BLaER1 treated with 17β-estradiol and CSF1 and Interleukin-3, amounts not matched to agents 10 nM and 100 nM (cell line): ENCODE measurements around the gene TM9SF4.

ENCODE experiments used
- H3K27ac ChIP-seq, 11 experiments: shearing (Covaris generic); formaldehyde crosslinking; 2 replicates each; pipeline ENCODE4 v1.8.1; 2022
- H3K27me3 ChIP-seq, 11 experiments: shearing (Covaris generic); formaldehyde crosslinking; 2 replicates each; pipeline ENCODE4 v1.8.1; 2022
- H3K36me3 ChIP-seq, 11 experiments: shearing (Covaris generic); formaldehyde crosslinking; 2 replicates each; pipeline ENCODE4 v1.8.1; 2022
- H3K4me1 ChIP-seq, 10 experiments: shearing (Covaris generic); formaldehyde crosslinking; 2 replicates each; pipeline ENCODE4 v1.8.1; 2022
- H3K4me2 ChIP-seq, 11 experiments: shearing (Covaris generic); formaldehyde crosslinking; 2 replicates each; pipeline ENCODE4 v1.8.1; 2022
- H3K4me3 ChIP-seq, 10 experiments: shearing (Covaris generic); formaldehyde crosslinking; 2 replicates each; pipeline ENCODE4 v1.8.1; 2022
- H3K9ac ChIP-seq, 11 experiments: shearing (Covaris generic); formaldehyde crosslinking; 2 replicates each; pipeline ENCODE4 v1.8.1; 2022
- H3K9me3 ChIP-seq, 11 experiments: shearing (Covaris generic); formaldehyde crosslinking; replicated peaks in 1 of 11; 2 replicates each; pipeline ENCODE4 v1.8.1; 2022
- H4K20me1 ChIP-seq, 11 experiments: shearing (Covaris generic); formaldehyde crosslinking; 2 replicates each; pipeline ENCODE4 v1.8.1; 2022
- Cebpa-rat ChIP-seq, 11 experiments: shearing (Covaris generic); IDR thresholded peaks; 2 replicates each; pipeline ENCODE4 v1.8.1; 2022

Gene TM9SF4

DNA sequence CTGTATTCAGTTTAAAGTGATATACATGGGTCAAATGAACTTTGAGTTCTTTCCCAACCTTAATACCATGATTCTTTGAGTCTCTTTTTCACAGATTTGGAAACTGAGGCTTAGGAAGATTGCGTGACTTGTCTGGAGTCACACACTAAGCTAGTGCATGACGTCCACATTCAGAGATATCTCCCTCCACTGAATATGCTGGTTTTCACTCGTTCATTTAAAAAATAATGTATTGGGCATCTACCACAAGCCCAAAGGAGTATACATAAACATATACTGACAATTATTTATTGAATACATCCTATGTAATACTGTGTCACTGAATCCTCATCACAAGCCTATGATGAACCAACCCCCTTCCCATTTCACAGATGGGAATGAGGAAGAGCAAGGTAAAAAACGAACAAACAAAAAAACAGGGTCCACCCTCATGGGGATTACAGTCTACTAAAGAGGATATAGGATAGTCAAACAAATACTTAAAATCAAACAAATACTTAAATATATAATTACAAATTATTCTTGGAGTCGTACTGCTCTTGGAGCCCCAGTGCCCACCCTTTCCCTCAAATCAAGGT is 611 bp upstream of the TM9SF4 start:
- Histone ChIP-seq H3K4me2 (peak overlapping the region in 3 of 11 experiments; percentile 91 to 96 (median 92); a peak in 3 of 22 replicates), H3K27ac (peak overlapping the region; percentile 93 to 99 (median 98)), H4K20me1 (peaks cover under 1 to 31% (median 13%) of the 10 kb centered on the region in 11 experiments; a peak in 16 of 22 replicates), H3K9ac (peak overlapping the region; percentile 88 to 98 (median 97)), H3K27me3 (no peaks in the 10 kb centered on the region), H3K36me3 (peaks cover 2 to 26% (median 8%) of the 10 kb centered on the region in 11 experiments; a peak in 17 of 22 replicates), H3K9me3 (no peaks in the 10 kb centered on the region), H3K4me1 (peaks cover 27 to 37% (median 35%) of the 10 kb centered on the region in 10 experiments), H3K4me3 (peak overlapping the region; percentile 76 to 94 (median 83); a peak in 17 of 20 replicates)
- TF ChIP-seq Cebpa-rat (IDR thresholded peaks at IDR 0.05) = no peak

GRCh38 chr20:32110173-32110704 is 725 bp downstream of the TM9SF4 start:
- peaks cover 8 to 36% (median 17%) of the 10 kb centered on the region in 11 experiments for H3K36me3 ChIP-seq
- TF ChIP-seq Cebpa-rat (IDR thresholded peaks at IDR 0.05) = no peak
- peak overlapping the region; percentile 86 to 98 (median 93) for H3K4me2 ChIP-seq
- H3K4me1 ChIP-seq = peaks cover 37 to 50% (median 49%) of the 10 kb centered on the region in 10 experiments
- H3K9me3 ChIP-seq = no peaks in the 10 kb centered on the region
- H4K20me1 ChIP-seq = peaks cover 0 to 44% (median 25%) of the 10 kb centered on the region in 11 experiments; a peak in 17 of 22 replicates
- H3K9ac ChIP-seq = peak overlapping the region; percentile 88 to 98 (median 97)
- peak overlapping the region; percentile 93 to 99 (median 98) for H3K27ac ChIP-seq
- H3K4me3 ChIP-seq = peak overlapping the region; percentile 76 to 94 (median 83)
- H3K27me3 ChIP-seq = no peaks in the 10 kb centered on the region

DNA sequence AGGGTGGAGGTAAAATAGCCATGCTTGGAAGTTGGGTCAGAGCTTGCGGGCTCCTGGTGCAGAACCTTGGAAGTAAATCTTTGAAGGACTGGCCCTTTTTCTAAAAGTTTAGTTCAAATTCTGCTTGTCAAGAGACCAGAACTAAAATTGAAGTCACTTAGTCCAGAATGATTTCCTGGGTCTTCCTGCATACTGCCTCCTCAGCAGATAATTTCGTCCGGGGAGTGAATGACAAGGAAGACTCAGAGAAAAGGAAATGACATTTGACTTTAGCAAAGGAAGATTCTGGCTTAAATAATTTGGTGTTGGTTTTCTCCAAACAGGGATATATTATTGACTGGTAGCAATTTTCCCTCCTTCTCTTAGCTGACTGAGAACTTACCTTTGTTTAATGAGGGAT is 1.2 kb downstream of the TM9SF4 start:
- Histone ChIP-seq H3K36me3 (peaks cover 11 to 41% (median 20%) of the 10 kb centered on the region in 11 experiments), H3K27me3 (no peaks in the 10 kb centered on the region), H3K9ac (peak overlapping the region; percentile 88 to 98 (median 97)), H3K4me2 (peak overlapping the region; percentile 86 to 98 (median 93)), H4K20me1 (peaks cover 0 to 49% (median 30%) of the 10 kb centered on the region in 11 experiments; a peak in 17 of 22 replicates), H3K9me3 (no peaks in the 10 kb centered on the region), H3K4me3 (peak overlapping the region; percentile 76 to 94 (median 83)), H3K27ac (peak overlapping the region; percentile 93 to 99 (median 98); a peak in 21 of 22 replicates), H3K4me1 (peaks cover 42 to 55% (median 53%) of the 10 kb centered on the region in 10 experiments)
- TF ChIP-seq Cebpa-rat (IDR thresholded peaks at IDR 0.05) = no peak

DNA sequence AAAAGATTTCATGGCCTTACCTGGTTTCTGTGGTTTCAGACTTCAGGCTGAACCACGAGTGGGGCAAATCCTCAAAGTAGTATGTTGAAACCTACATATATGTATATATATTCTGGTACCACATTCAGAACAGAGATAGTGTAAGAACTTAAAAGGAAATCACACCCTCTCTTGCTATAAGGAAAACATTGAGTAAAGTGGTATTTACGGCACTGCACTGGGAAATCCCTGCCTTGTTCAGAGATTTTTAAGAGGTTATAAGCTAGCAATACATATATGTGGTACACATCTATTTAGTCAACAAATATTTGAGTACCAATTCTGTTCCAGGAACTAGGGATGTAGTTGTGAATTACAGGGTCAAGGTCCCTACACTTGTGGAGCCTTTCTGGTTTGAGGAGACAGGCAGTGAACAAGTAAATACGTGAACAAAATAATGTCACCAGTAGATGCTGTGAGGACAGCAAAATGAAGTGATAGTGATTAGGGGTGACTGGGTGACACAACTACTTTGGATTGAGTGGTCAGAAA is 1.7 kb downstream of the TM9SF4 start:
- no peaks in the 10 kb centered on the region for H3K27me3 ChIP-seq
- peak overlapping the region in 8 of 11 experiments; percentile 88 to 98 (median 98); a peak in 14 of 22 replicates for H3K9ac ChIP-seq
- no peaks in the 10 kb centered on the region for H3K9me3 ChIP-seq
- H3K36me3 ChIP-seq = peaks cover 11 to 46% (median 24%) of the 10 kb centered on the region in 11 experiments
- H3K4me2 ChIP-seq = peak overlapping the region; percentile 86 to 98 (median 93)
- H3K27ac ChIP-seq = peak overlapping the region in 7 of 11 experiments; percentile 93 to 99 (median 98); a peak in 14 of 22 replicates
- H3K4me1 ChIP-seq = peaks cover 47 to 60% (median 58%) of the 10 kb centered on the region in 10 experiments
- no peak for TF ChIP-seq Cebpa-rat (IDR thresholded peaks at IDR 0.05)
- H3K4me3 ChIP-seq = peak overlapping the region in 8 of 10 experiments; percentile 76 to 94 (median 83); a peak in 12 of 20 replicates
- peaks cover 1 to 54% (median 35%) of the 10 kb centered on the region in 11 experiments; a peak in 18 of 22 replicates for H4K20me1 ChIP-seq

GRCh38 chr20:32111753-32112152 is 2.2 kb downstream of the TM9SF4 start:
- Histone ChIP-seq H3K4me1 (peaks cover 51 to 65% (median 63%) of the 10 kb centered on the region in 10 experiments), H3K4me2 (peak overlapping the region; percentile 86 to 98 (median 93); a peak in 20 of 22 replicates), H4K20me1 (peaks cover 4 to 59% (median 41%) of the 10 kb centered on the region in 11 experiments; a peak in 19 of 22 replicates), H3K9ac (peak overlapping the region in 4 of 11 experiments; percentile 49 to 98 (median 98); a peak in 8 of 22 replicates), H3K4me3 (peak overlapping the region in 4 of 10 experiments; percentile 76 to 86 (median 84); a peak in 7 of 20 replicates), H3K36me3 (peaks cover 11 to 51% (median 25%) of the 10 kb centered on the region in 11 experiments), H3K27me3 (no peaks in the 10 kb centered on the region), H3K27ac (peak overlapping the region in 6 of 11 experiments; percentile 2 to 99 (median 98); a peak in 11 of 22 replicates), H3K9me3 (no peaks in the 10 kb centered on the region)
- TF ChIP-seq Cebpa-rat (IDR thresholded peaks at IDR 0.05) = no peak

- Histone ChIP-seq H3K9me3 (no peaks in the 10 kb centered on the region), H3K9ac (peak overlapping the region in 4 of 11 experiments; percentile 63 to 98 (median 98); a peak in 7 of 22 replicates), H3K27me3 (no peaks in the 10 kb centered on the region), H4K20me1 (peaks cover 4 to 70% (median 51%) of the 10 kb centered on the region in 11 experiments; a peak in 19 of 22 replicates), H3K4me2 (peak overlapping the region in 10 of 11 experiments; percentile 9 to 98 (median 92); a peak in 20 of 22 replicates), H3K36me3 (peaks cover 11 to 57% (median 26%) of the 10 kb centered on the region in 11 experiments), H3K4me3 (peak overlapping the region in 5 of 10 experiments; percentile 7 to 86 (median 20); a peak in 5 of 20 replicates), H3K27ac (peak overlapping the region in 7 of 11 experiments; percentile 19 to 99 (median 98); a peak in 13 of 22 replicates), H3K4me1 (peaks cover 51 to 76% (median 71%) of the 10 kb centered on the region in 10 experiments)
- 0 out of 22 replicates have a peak, but pooled peaks of 1 of the 11 experiments have one; percentile 17 for TF ChIP-seq Cebpa-rat (IDR thresholded peaks at IDR 0.05)
These were observed 3.3 kb downstream of the TM9SF4 start for GRCh38 chr20:32112841-32113240.

DNA sequence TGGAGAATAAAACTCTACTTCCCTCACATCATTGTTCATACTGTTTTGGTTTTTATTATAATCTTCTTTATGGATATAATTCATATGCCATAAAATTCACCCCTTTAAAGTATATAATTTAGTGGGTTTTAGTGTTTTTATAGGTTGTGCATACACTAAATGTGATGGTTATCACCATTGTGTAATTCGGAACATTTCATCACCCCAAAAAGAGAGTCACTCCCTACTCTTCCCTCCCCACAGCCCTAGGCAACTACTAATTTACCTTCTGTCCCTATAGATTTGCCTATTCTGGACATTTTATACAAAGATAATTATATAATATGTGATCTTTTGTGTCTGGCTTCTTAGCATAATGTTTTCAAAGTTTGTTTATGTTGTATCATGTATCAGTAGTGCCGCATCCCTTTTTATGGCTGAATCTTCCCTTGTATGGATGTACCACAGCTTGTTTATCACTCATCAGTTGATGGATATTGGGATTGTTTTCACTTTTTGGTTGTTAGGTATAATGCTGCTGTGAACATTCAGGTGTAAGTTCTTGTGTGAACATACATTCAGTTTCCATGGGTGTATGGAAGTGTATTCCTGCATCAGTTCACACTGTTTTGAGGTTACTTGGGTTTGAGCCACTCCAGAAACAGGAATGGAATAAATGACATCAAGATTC is 4.2 kb downstream of the TM9SF4 start:
- Histone ChIP-seq H3K4me2 (peak overlapping the region in 6 of 11 experiments; percentile 89 to 98 (median 92); a peak in 11 of 22 replicates), H3K36me3 (peaks cover 18 to 66% (median 34%) of the 10 kb centered on the region in 11 experiments), H3K4me1 (peaks cover 51 to 85% (median 71%) of the 10 kb centered on the region in 10 experiments), H3K27ac (peak overlapping the region in 6 of 11 experiments; percentile 19 to 99 (median 80); a peak in 11 of 22 replicates), H3K27me3 (no peaks in the 10 kb centered on the region), H3K9ac (peak overlapping the region in 4 of 11 experiments; percentile 28 to 98 (median 66); a peak in 5 of 22 replicates), H4K20me1 (peaks cover 4 to 79% (median 60%) of the 10 kb centered on the region in 11 experiments; a peak in 19 of 22 replicates), H3K9me3 (peaks cover 0 to 3% (median 0%) of the 10 kb centered on the region in 11 experiments; a peak in 4 of 22 replicates), H3K4me3 (peak overlapping the region in 2 of 10 experiments; percentile 20 to 23; a peak in 1 of 20 replicates)
- no peak for TF ChIP-seq Cebpa-rat (IDR thresholded peaks at IDR 0.05)
